HG03139 (cell line): ENCODE measurements around the gene ELMOD3.
"Not testable (repeated sequence)": the region's sequence is repeated elsewhere in the genome, so short reads cannot be mapped to it uniquely, and the experiment has no call there.

Experiments used
- ATAC-seq: cut with Tn5 transposase; IDR thresholded peaks from one replicate; pipeline ENCODE4 v1.9.1; 2021; ENCODE audit not compliant: unreplicated experiment

Gene ELMOD3

GRCh38 chr2:85329181-85329651 is 25.4 kb upstream of the ELMOD3 start:
- no peak for ATAC-seq

- not testable (repeated sequence) for ATAC-seq
Measured at GRCh38 chr2:85329701-85330100, 24.9 kb upstream of the ELMOD3 start.

- no peak for ATAC-seq
Measured at GRCh38 chr2:85330839-85331636, 23.5 kb upstream of the ELMOD3 start.

- not testable (repeated sequence) for ATAC-seq
Measured at GRCh38 chr2:85333877-85334276, 20.7 kb upstream of the ELMOD3 start.

- no peak for ATAC-seq
Measured at GRCh38 chr2:85334928-85335327, 19.6 kb upstream of the ELMOD3 start.

- ATAC-seq, result no peak
Measured at GRCh38 chr2:85340034-85340892, 14.3 kb upstream of the ELMOD3 start.

- no peak for ATAC-seq
Measured at GRCh38 chr2:85341269-85342029, 13.1 kb upstream of the ELMOD3 start.

GRCh38 chr2:85342156-85342555 is 12.4 kb upstream of the ELMOD3 start:
- ATAC-seq, result no peak

- not testable (repeated sequence) for ATAC-seq
Measured at GRCh38 chr2:85343207-85343895, 11.2 kb upstream of the ELMOD3 start.

- no peak for ATAC-seq
Measured at GRCh38 chr2:85344356-85344954, 10.1 kb upstream of the ELMOD3 start.

- no peak for ATAC-seq
Measured at GRCh38 chr2:85347599-85347998, 7.0 kb upstream of the ELMOD3 start.

GRCh38 chr2:85353876-85354285 is 688 bp upstream of the ELMOD3 start:
- no peak for ATAC-seq

- no peak for ATAC-seq
Measured at GRCh38 chr2:85355073-85355410, 473 bp downstream of the ELMOD3 start.

- ATAC-seq, result no peak
Measured at GRCh38 chr2:85355521-85355920, 952 bp downstream of the ELMOD3 start.

- ATAC-seq, result no peak
Measured at GRCh38 chr2:85356186-85356585, 1.6 kb downstream of the ELMOD3 start.

- ATAC-seq, result no peak
Measured at GRCh38 chr2:85357736-85358135, 3.2 kb downstream of the ELMOD3 start.

- not testable (repeated sequence) for ATAC-seq
Measured at GRCh38 chr2:85362653-85363387, 8.3 kb downstream of the ELMOD3 start.

- ATAC-seq, result no peak
Measured at GRCh38 chr2:85367180-85367579, 12.6 kb downstream of the ELMOD3 start.

GRCh38 chr2:85368921-85369320 is 14.4 kb downstream of the ELMOD3 start:
- no peak for ATAC-seq

GRCh38 chr2:85369500-85369899 is 14.9 kb downstream of the ELMOD3 start:
- ATAC-seq, result no peak
